ENCODE data around the gene AK9. TPM values are rescaled to one million over a fixed set of nuclear protein-coding genes. Genes with fewer than 3 reads are reported as not detected.

AK9 gene
- total RNA-seq, 1 donor from 2014 or later, result 12.9 TPM

GRCh38 chr6:109443425-109443950 lies 247.5 kb downstream of the AK9 start:
- no peak for DNase-seq (ENCODE audit: low spot score)

Other genes with a start within 250 kb of the AK9 start
- 54.4 TPM for gene MICAL1, start 235.4 kb downstream of the AK9 start, total RNA-seq
- gene ZBTB24, start 208.0 kb downstream of the AK9 start, total RNA-seq, result 13.3 TPM
- 22.7 TPM for gene FIG4, start 94 bp upstream of the AK9 start, total RNA-seq

All from ureter (tissue), 1 donor.